WTC11 (cell line): ENCODE results near the gene NCOA6.

Source experiments
- ATF2 ChIP-seq: sonication (generic); formaldehyde crosslinking; IDR thresholded peaks from 2 replicates; pipeline ENCODE4 v1.8.1; 2022; ENCODE audit warnings: low read depth, missing genetic modification reagents, borderline replicate concordance
- ATF3 ChIP-seq: sonication (generic); formaldehyde crosslinking; conservative IDR thresholded peaks from 2 replicates; pipeline ENCODE4 v1.8.1; 2022; ENCODE audit warnings: mild to moderate bottlenecking, missing genetic modification reagents
- CREB1 ChIP-seq: sonication (generic); formaldehyde crosslinking; IDR thresholded peaks from 2 replicates; pipeline ENCODE4 v1.8.0; 2023; ENCODE audit warnings: mild to moderate bottlenecking, missing genetic modification reagents
- CTCF ChIP-seq: fragments of 200-600 bp; IDR thresholded peaks from 2 replicates; pipeline ENCODE4 v1.8.0; 2022; ENCODE audit warnings: antibody characterized with exemption
- EMX1 ChIP-seq: fragments of 250-450 bp; sonication (Bioruptor Pico); IDR thresholded peaks from 2 replicates; pipeline ENCODE4 v1.8.0; 2021; ENCODE audit warnings: mild to moderate bottlenecking
- ERG ChIP-seq: fragments of 250-450 bp; sonication (Bioruptor Pico); IDR thresholded peaks from 2 replicates; pipeline ENCODE4 v1.8.0; 2021; ENCODE audit warnings: mild to moderate bottlenecking
- ESRRA ChIP-seq: sonication (generic); formaldehyde crosslinking; IDR thresholded peaks from 2 replicates; pipeline ENCODE4 v1.8.1; 2022; ENCODE audit warnings: mild to moderate bottlenecking, missing genetic modification reagents, borderline replicate concordance
- PREB ChIP-seq: sonication (generic); formaldehyde crosslinking; IDR thresholded peaks from 2 replicates; pipeline ENCODE4 v1.8.1; 2022; ENCODE audit warnings: mild to moderate bottlenecking, missing genetic modification reagents, moderate library complexity, borderline replicate concordance
- SOX15 ChIP-seq: fragments of 250-450 bp; sonication (Bioruptor Pico); IDR thresholded peaks from 2 replicates; pipeline ENCODE4 v1.9.0; 2021; ENCODE audit warnings: mild to moderate bottlenecking
- SP1 ChIP-seq: sonication (generic); formaldehyde crosslinking; conservative IDR thresholded peaks from 2 replicates; pipeline ENCODE4 v1.8.1; 2022; ENCODE audit warnings: missing genetic modification reagents
- TCF7 ChIP-seq: sonication (generic); formaldehyde crosslinking; IDR thresholded peaks from 2 replicates; pipeline ENCODE4 v1.8.0; 2022; ENCODE audit warnings: mild to moderate bottlenecking, low read depth, missing genetic modification reagents, moderate library complexity
- TEAD1 ChIP-seq: sonication (generic); formaldehyde crosslinking; IDR thresholded peaks from 2 replicates; pipeline ENCODE4 v1.8.0; 2022; ENCODE audit warnings: mild to moderate bottlenecking, missing genetic modification reagents
- ZNF232 ChIP-seq: sonication (generic); formaldehyde crosslinking; IDR thresholded peaks from 2 replicates; pipeline ENCODE4 v1.8.0; 2022; ENCODE audit warnings: mild to moderate bottlenecking, missing genetic modification reagents
- ZNF263 ChIP-seq: sonication (generic); formaldehyde crosslinking; IDR thresholded peaks from 2 replicates; pipeline ENCODE4 v1.8.1; 2022; ENCODE audit warnings: low read depth, mild to moderate bottlenecking, moderate library complexity, missing genetic modification reagents

GRCh38 chr20:34862724-34863123 lies 37.3 kb upstream of the NCOA6 start:
- TF ChIP-seq PREB, result no peak
- TF ChIP-seq CTCF, result no peak
- no peak for TF ChIP-seq SOX15 (CRISPR knock-in tag)
- TF ChIP-seq CREB1, result no peak
- no peak for TF ChIP-seq ATF2 (CRISPR knock-in tag)
- no peak for TF ChIP-seq SP1 (CRISPR knock-in tag)
- no peak for TF ChIP-seq ZNF263
- no peak for TF ChIP-seq ESRRA (CRISPR knock-in tag)
- no peak for TF ChIP-seq ATF3 (CRISPR knock-in tag)
- no peak for TF ChIP-seq ZNF232 (CRISPR knock-in tag)
- TF ChIP-seq ERG, result no peak
- TF ChIP-seq TCF7 (CRISPR knock-in tag), result no peak
- TF ChIP-seq EMX1 (CRISPR knock-in tag), result no peak
- no peak for TF ChIP-seq TEAD1
